Midbrain (tissue), 1 donor: ENCODE data around the gene MBLAC2.

ENCODE experiments used
- DNase-seq: peaks from one replicate; lab custom pipeline; 2025; lab: John Stamatoyannopoulos, UW

The MBLAC2 gene

DNA sequence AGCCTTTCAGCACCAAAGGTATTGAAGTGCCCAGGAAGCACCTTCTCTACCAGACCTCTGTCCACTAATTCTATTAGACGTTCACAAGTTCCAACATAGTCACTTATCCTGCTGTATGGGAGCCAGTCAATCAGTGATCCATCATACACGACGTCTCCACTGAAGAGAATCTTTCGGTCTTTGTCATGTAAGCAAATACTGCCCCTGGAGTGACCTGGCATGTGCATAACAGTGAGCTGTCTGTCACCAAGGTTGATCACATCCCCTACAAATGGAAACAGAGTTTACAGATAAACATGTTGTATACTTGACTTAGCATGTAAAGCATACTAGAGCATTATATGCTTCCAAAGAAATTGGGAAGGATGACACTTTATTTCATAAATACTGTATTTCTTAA is 13.3 kb downstream of the MBLAC2 start:
- no peak for DNase-seq

DNA sequence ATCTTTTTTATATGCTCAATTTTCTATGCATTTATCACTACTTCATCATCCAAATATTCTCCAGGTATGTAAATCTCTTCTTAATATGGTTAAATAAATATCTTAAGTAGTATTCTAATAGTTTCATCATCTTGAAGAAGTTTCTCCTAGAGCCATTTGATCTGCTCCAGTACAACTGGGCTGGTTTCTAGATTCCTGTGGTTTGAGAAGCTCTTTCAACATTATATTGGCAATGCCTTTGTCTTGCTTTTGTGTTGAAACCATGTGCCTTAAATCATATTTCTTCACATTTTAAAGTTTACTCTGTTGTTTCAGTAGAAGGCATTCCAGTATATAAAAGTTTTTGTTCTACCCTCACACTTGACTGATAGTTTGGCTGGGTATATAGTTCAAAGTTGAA is 27.6 kb downstream of the MBLAC2 start:
- no peak for DNase-seq

DNA sequence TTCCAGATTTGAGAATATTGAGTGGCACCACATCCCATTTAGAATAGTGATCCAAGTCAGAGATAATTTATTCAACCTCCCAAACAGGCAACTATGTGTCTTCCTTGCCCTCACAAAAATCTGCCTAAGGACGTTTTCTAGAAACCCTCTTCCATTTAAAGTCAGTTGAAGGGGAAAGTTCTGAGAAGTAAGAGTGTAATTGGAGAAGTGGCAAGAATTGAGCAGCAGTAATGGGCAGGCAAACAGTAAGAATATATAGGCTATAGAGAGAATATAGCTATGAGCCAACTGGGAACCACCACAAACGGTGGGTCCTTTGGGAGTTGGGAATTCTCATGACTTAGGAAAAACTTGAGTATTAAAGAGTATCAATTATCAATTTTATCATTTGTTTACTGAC is 33.9 kb downstream of the MBLAC2 start:
- DNase-seq, result no peak

DNA sequence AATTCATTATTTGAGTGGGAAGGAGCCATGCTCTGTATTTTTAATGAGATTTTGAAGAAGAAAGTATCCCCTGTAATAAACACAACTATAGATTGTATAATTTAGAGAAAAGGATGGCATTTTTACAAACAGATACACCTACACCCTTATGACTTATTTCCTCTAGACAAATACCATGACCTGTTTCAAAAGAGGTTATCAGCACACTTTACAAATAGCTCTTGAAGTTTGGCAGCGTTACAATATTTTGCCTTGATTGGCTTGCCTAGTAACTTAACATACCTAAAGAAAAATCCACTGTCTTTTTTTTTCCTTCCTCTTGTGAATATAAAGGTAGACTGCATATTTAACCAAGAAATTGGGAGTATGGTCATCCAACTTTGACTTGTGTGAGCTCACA is 36.5 kb downstream of the MBLAC2 start:
- no peak for DNase-seq

DNA sequence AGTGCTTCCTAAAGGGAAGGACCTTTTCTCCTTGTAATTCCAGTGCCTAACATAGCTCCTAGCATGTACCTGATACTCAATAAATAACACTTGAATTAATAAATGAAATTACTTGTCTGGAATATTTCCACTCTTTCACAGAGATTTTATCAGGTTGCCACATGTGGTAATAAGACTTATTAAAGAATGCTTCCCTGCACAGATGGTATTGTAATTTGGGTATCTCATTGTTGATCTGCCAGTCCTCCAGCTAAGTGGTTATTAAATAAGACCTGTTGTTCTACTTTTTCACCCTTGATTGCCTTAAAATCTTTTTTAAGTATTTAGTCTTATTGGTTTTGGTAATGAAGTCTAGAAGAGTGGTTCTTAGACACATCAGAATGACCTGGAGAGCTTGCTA is 36.9 kb downstream of the MBLAC2 start:
- no peak for DNase-seq

DNA sequence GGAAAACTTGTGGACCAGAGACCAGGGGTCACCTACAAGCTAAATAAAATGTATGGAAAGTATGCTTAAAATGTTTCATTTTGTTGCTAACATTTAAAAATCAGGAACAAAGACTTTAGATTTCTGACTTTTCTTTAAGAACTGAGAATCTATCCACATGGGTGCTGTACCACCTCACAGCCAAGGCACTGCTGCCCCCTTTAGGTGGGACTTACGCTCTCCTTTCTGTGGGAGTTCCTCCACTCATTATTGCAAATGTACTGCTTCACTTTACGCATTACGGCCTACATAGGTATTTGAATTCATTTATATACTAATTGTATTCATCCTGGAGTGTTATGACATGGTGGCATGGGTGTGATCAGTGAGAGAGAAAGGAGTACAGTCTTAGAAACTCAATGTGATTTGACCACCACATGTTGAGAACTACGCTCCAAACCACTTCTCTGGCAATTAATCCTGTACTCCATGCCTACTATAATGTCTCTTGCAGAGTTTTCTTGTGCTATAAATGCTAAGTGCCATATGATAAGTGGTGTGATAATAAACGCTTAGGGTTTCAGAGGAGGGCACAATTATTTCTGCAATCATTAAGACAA is 40.4 kb downstream of the MBLAC2 start:
- DNase-seq, result peak; percentile 30

DNA sequence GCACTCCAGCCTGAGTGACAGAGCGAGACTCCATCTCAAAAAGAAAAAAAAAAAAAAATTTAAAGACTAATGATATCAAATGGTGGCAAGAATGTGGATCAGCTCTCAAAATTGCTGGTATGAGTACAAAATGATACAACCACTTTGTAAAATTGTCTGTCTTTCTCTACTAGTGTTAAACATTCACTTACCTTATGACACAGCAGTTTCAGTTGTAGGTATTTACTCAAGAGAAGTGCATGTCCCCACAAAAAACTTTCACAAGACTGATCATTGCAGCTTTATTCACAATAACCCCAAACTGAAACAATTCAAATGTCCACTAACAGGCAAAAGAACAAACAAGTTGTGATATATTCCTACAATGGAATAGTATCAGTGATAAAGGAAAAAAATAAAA is 50.3 kb downstream of the MBLAC2 start:
- no peak for DNase-seq

DNA sequence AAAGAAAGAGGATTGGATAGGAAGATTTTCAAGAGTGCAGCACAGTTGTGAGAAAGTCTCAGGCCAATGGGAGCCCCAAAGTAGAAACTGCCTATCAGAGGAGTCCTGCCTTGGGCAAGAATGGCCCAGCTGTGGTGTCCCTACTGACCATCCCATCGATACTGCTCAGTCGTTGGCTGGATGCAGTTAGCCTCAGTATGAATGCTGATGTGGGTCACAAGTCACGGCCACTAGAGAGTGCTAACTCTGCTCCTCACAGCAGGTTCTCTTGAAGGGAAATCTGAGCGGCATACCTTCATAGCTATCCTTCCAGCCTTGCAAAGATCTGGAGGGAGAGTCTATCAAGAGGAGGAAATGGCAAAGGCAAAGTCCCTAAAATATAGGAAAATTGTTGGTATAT is 53.4 kb downstream of the MBLAC2 start:
- no peak for DNase-seq

DNA sequence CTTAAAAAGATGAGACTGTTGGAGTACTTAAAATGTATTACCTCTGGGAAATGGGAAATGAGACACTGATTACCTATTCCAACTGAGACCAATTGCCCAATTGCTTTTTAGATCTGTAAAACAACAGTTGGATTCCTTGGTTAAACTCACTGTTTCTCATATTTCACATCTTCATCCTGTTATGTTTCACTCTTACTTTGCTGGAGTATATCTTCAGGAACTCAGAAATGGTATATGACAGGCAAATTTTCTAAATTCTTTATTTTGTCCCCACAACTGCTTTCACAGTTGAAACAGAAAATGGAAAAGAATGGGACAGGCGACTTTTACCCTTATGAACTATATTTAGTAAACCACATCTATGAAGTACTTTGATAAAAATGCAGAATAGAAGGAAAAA is 56.4 kb downstream of the MBLAC2 start:
- no peak for DNase-seq

DNA sequence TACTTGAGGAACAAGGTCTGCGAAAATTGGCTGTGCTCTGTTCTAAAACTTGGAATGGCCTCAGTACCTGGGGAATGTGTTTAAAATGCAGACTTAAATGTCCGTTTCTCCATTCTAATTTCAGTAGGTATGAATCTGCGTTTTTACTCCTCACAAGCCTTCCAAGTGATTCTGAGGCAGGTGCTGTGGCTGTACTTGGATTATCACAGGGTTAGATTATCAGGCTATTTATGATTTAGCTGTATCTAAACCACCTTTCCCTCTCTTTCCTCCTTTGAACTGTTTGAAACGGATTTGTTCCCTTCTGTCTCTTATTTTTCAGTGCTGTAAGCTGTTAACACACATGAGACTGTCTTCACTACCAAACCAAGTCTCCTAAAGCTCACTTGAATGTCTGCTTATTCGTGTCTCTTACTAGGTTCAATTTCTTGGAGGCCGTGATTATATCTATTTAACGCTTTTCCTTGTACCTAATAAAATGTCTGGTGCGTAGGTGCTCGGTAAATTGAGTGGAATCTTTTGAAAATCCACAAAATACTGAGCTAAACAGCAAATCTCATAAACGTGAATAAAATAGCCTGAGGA is 64.3 kb downstream of the MBLAC2 start:
- DNase-seq, result peak; percentile 53

DNA sequence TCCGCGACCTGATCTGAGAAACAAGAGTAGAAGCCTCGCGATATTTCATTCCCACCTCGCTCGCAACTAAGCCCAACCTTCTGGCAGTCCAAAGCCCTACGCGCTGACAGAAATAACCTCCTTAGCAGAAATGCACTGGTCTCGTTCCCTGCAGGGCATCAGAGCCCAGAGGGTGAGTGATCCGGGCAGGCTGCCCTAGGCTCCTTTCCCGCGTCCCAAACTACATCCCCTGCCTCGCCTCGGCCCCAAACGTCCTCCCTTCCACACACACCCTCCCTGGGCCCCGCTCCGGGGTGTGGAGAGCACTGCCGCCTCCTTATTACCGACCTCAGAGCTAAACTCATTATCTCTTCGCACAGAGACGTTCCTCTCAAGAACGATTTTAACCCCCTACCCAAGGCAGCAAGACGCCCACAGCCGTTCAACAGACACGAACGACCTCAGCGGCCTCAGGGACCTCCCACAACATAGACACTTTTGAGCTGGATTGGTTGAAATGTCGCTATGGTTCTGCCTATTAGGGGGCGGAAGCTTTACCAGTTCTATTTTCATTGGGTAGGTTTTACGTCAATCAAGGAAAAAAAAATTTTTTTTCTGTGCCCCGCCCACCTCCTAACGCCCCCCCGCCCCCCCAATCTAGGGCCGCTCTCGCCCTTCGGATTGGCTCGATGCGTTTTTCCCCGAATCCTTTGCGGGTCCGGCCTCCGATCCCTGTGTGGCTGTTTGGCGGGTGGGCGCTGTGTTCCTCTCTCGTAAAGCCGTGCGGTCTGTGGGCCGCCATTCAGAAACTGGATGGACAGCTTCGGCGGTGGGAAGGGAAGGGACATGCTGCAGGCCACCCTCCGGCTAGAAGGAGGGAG is 65.0 kb downstream of the MBLAC2 start, which contains the start of gene CETN3:
Gene CETN3, minus strand, starts transcription at position 439 of the 860 bp plus-strand sequence. Its CDS starts 95 bp downstream, at position 344.
- peak; percentile 97 for DNase-seq

DNA sequence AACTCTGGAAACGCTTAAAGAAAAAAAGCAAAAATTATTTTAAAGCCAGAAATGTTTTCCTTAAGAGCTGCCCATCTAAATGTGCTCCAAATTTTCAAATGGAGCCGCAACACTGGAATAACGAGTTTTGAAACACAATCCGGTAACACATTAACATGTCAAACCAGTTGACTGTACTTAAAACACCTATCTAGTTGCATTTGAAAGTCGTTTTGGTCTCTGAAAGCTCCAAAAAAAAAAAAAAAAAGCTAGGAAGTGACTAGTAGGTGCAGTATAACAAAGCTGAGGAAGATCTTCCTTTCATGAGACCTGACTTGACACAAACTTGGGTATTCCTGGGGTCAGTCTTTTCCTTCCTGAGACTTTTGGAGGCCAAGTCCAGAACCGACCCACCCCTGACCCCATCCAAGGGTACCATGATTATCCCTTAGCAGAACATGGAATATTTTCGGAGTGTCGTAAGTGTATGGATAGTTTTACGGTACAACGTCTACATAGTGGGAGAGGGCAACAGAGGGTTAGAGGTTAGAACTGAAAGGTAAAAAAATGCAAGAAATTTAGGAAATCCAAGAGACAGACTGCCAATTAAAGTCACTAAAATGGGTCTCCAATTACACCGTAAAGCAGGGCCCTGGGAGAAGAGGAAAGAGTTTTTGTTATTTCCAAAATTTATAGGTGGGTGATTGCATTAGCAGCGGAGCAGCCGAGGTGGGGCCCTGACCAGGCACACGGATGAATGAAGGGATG is 65.8 kb downstream of the MBLAC2 start:
- no peak for DNase-seq
